ENCODE measurements around the gene CDHR5. TPM values are rescaled to one million over a fixed set of nuclear protein-coding genes. Genes with fewer than 3 reads are reported as not detected.

Gene CDHR5
- total RNA-seq, 3 donors from 2014 or later (not counting 1 experiment from before 2014, with no cell fraction given), result not detected

- H3K4me3 Mint-ChIP-seq, result peak overlapping the region; percentile 45
- ATAC-seq, result no peak
- H3K9me3 Mint-ChIP-seq, result no peaks in the 10 kb centered on the region
- H3K27me3 Mint-ChIP-seq (ENCODE audit: low read depth in 2 of 2), result no peaks in the 10 kb centered on the region
- Histone ChIP-seq H3K4me3 (ENCODE audit: low read length) (no peak overlapping the region), H3K36me3 (ENCODE audit: control insufficient read depth, insufficient read depth, low read length) (peaks cover 68% of the 10 kb centered on the region), H3K4me1 (ENCODE audit: control insufficient read depth, insufficient read depth, low read length) (peaks cover 39% of the 10 kb centered on the region), H3K9me3 (ENCODE audit: control insufficient read depth, insufficient read depth, low read length) (no peaks in the 10 kb centered on the region), H3K27me3 (ENCODE audit: control insufficient read depth, insufficient read depth, low read length) (no peaks in the 10 kb centered on the region), H3K27ac (ENCODE audit: low read length) (no peak overlapping the region)
- 88% methylated on average over 27 of the region's 27 CpGs for WGBS (ENCODE audit: insufficient coverage)
- peak overlapping the region; percentile 83 to 89 for H3K27ac Mint-ChIP-seq
- no peaks in the 10 kb centered on the region for H3K36me3 Mint-ChIP-seq
- TF ChIP-seq CTCF (IDR thresholded peaks at IDR 0.05), result no peak
- H3K4me1 Mint-ChIP-seq, result peaks cover 6 to 22% of the 10 kb centered on the region in 2 donors
- intact Hi-C loops (cut with micrococcal nuclease), result loop anchor here (10.0 kb wide), 1 partner anchor 112 kb away; no protein-coding TSS in a partner anchor
- peak in 1 of 2 donors; percentile 49 for DNase-seq
Observed at GRCh38 chr11:612201-612960, 12.4 kb downstream of the CDHR5 start.

DNA sequence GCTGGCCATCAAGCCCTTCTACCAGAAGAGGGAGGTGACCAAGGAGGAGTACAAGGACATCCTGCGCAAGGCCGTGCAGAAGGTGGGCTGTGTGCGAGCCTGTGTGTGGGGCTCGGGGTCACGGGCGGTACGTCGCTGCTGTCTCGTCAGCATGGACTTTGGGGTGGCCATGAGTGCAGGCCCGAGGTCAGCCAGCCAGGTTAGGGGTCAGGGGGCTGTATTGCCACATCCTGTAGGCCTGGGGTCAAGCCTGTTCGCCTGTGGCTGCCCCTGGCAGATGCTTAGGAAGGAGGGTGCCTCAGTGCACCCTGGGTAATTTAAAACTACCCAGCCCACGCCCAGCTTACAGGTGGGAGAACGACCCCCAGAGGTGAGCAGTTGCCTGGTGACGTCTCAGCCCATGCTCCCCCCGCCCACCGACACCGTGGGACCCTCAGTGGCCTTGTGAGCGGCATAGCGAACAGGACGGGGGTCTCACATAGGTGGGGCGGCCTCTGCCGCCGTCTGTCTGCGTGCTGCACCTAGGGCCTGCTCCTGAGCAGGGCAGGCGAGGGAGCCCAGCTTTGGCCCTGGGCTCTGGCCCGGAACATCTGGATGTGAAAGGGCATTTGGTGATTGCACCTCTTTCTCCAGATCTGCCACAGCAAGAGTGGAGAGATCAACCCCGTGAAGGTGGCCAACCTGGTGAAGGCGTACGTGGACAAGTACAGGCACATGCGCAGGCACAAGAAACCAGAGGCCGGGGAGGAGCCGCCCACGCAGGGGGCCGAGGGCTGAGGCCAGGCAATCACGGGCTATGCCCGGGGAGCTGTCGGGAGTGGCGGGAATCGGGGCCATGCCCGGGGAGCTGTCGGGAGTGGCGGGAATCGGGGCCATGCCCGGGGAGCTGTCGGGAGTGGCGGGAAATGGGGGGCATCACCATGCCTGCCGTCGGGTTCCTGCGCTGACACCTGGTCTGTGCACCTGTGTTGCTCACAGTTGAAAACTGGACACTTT lies 13.5 kb downstream of the CDHR5 start:
- no peak for TF ChIP-seq CTCF (IDR thresholded peaks at IDR 0.05)
- intact Hi-C loops (cut with micrococcal nuclease), result loop anchor here (10.0 kb wide), 1 partner anchor 114 kb away; no protein-coding TSS in a partner anchor
- no peaks in the 10 kb centered on the region for H3K27me3 ChIP-seq (ENCODE audit: control insufficient read depth, insufficient read depth, low read length)
- ATAC-seq (no peak), DNase-seq (no peak)
- Mint-ChIP-seq H3K36me3 (no peaks in the 10 kb centered on the region), H3K27ac (peak overlapping the region; percentile 83 to 89), H3K4me1 (peaks cover 6 to 16% of the 10 kb centered on the region in 2 donors), H3K4me3 (peak overlapping the region; percentile 56), H3K27me3 (ENCODE audit: low read depth in 2 of 2) (no peaks in the 10 kb centered on the region), H3K9me3 (no peaks in the 10 kb centered on the region)
- H3K27ac ChIP-seq (ENCODE audit: low read length), result no peak overlapping the region
- H3K4me1 ChIP-seq (ENCODE audit: control insufficient read depth, insufficient read depth, low read length), result peaks cover 30% of the 10 kb centered on the region
- no peak overlapping the region for H3K4me3 ChIP-seq (ENCODE audit: low read length)
- 89% methylated on average over 49 of the region's 49 CpGs for WGBS (ENCODE audit: insufficient coverage)
- no peaks in the 10 kb centered on the region for H3K9me3 ChIP-seq (ENCODE audit: control insufficient read depth, insufficient read depth, low read length)
- peaks cover 76% of the 10 kb centered on the region for H3K36me3 ChIP-seq (ENCODE audit: control insufficient read depth, insufficient read depth, low read length)

DNA sequence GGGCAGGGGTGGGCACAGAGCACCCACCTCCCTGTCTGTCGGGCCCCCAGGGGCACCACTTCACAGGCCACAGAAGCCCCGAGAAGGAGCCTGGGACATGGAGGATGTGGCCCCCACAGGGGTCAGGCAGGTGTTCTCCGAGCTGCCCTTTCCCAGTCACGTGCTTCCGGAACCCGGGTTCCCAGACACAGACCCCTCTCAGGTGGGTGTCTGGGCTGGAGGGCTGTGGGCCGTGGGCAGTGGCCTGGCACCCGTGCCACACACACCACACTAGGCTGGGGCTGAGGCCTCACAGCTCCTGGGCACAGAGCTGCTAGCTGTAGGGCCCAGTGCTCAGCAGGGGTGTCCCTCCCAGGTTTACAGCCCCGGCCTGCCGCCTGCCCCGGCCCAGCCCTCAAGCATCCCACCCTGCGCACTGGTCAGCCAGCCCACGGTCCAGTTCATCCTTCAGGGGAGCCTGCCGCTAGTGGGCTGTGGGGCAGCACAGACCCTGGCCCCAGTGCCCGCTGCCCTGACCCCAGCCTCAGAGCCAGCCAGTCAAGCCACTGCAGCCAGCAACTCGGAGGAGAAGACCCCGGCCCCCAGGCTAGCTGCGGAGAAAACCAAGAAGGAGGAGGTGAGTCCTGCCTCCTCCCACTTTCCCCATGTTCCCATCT lies 14.5 kb downstream of the CDHR5 start:
- no peaks in the 10 kb centered on the region for H3K9me3 Mint-ChIP-seq
- TF ChIP-seq CTCF (IDR thresholded peaks at IDR 0.05), result no peak
- WGBS (ENCODE audit: insufficient coverage), result 97% methylated on average over 18 of the region's 18 CpGs
- H3K27me3 Mint-ChIP-seq (ENCODE audit: low read depth in 2 of 2), result no peaks in the 10 kb centered on the region
- H3K36me3 Mint-ChIP-seq, result no peaks in the 10 kb centered on the region
- Histone ChIP-seq H3K4me3 (ENCODE audit: low read length) (no peak overlapping the region), H3K4me1 (ENCODE audit: control insufficient read depth, insufficient read depth, low read length) (peaks cover 25% of the 10 kb centered on the region), H3K36me3 (ENCODE audit: control insufficient read depth, insufficient read depth, low read length) (peaks cover 85% of the 10 kb centered on the region), H3K27ac (ENCODE audit: low read length) (no peak overlapping the region), H3K27me3 (ENCODE audit: control insufficient read depth, insufficient read depth, low read length) (no peaks in the 10 kb centered on the region), H3K9me3 (ENCODE audit: control insufficient read depth, insufficient read depth, low read length) (no peaks in the 10 kb centered on the region)
- peak overlapping the region; percentile 33 to 65 for H3K27ac Mint-ChIP-seq
- intact Hi-C loops (cut with micrococcal nuclease), result loop anchor here (10.0 kb wide), 1 partner anchor 115 kb away; no protein-coding TSS in a partner anchor
- DNase-seq (no peak), ATAC-seq (no peak)
- peaks cover 6 to 11% of the 10 kb centered on the region in 2 donors for H3K4me1 Mint-ChIP-seq
- peak overlapping the region; percentile 56 for H3K4me3 Mint-ChIP-seq

All from natural killer cell (primary cell).